ENCODE data around the gene ABHD12. TPM values are rescaled to one million over a fixed set of nuclear protein-coding genes. Genes with fewer than 3 reads are reported as not detected.

Gene ABHD12
- total RNA-seq, 1 experiment from 2014 or later: 22.3 TPM

- DNase-seq (ENCODE audit: low spot score): no peak
- in situ Hi-C loops (cut with HindIII; ENCODE audit: low sequenced_read_pairs): loop anchor here (10.0 kb wide), 1 partner anchor 49 kb away; no protein-coding TSS in a partner anchor
Measured at GRCh38 chr20:25253606-25254275, 136.9 kb downstream of the ABHD12 start.

DNA sequence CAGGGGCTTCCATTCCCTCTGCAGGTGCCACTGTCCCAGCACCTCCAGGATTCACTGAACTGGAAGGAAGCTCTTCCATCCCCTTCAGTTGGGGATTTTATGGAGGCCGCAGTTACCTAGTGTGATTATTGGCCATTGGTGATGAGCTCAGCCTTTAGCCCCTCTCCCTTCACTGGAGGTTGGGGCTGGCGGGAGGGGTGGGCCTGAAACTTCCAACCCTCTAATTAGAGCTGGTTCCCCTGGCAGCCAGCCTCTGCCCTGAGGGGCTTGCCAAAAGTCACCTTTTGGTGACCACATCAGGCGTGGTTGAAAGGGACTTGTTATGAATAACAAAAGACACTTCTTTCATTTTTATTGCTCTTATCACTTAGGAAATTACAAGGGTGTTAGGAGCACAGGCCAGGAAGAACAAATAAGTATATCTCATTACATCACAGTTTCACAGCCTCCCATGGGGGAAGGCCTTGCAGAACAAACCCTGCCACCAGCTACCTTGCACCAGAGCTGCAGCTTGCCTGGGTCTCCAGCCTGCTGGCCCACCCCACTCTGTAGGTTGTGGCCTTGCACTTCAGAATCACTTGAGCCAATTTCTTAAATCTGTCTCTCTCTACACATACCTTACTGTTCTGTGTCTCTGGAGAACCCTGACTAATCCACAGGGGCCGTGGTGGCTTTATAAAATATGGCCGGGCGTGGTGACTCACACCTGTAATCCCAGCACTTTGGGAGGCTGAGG, 137.8 kb downstream of the ABHD12 start:
- in situ Hi-C loops (cut with HindIII; ENCODE audit: low sequenced_read_pairs): loop anchor here (10.0 kb wide), 1 partner anchor 48 kb away; no protein-coding TSS in a partner anchor
- no peak for DNase-seq (ENCODE audit: low spot score)

DNA sequence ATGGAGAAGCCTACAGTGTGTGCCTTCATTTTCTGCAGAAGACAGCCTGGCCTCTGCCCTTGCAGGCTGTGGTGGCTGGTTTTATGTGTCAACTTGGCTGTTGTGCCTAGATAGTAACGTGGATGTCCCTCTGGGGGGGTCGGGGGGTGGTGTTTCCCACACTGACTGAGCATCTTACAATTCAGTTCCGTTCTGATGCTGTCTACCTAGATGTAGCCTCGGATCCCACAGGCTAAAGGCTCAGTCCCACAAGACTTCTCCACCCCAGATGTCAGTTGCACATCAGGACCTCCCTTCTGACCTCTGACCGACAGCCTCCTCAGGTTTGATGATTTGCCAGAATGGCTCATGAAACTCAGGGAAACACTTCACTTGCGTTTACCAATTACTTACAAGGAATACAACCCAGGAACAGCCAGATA, 138.4 kb downstream of the ABHD12 start:
- no peak for DNase-seq (ENCODE audit: low spot score)
- in situ Hi-C loops (cut with HindIII; ENCODE audit: low sequenced_read_pairs): loop anchor here (10.0 kb wide), 1 partner anchor 47 kb away; no protein-coding TSS in a partner anchor

DNA sequence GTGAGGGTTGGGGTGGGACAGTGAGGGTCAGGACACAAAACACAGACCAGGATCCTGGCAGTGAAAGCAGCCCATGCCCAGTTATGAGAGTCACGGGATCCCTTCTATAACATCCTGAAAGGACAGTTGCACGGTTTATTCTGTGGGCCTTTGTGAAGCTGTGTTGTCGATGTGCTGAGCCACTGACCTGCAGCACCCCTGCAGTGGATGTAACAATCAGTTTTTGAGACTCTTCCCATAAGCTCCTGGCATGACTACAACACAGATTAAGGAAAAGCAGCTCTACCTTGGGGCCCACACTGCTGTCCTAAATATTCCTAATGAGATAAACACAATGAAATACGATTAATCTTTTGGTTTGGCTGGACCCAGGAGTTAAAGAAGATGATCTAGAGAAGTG, 139.1 kb downstream of the ABHD12 start:
- DNase-seq (ENCODE audit: low spot score): no peak
- in situ Hi-C loops (cut with HindIII; ENCODE audit: low sequenced_read_pairs): loop anchor here (10.0 kb wide), 1 partner anchor 47 kb away; no protein-coding TSS in a partner anchor

DNA sequence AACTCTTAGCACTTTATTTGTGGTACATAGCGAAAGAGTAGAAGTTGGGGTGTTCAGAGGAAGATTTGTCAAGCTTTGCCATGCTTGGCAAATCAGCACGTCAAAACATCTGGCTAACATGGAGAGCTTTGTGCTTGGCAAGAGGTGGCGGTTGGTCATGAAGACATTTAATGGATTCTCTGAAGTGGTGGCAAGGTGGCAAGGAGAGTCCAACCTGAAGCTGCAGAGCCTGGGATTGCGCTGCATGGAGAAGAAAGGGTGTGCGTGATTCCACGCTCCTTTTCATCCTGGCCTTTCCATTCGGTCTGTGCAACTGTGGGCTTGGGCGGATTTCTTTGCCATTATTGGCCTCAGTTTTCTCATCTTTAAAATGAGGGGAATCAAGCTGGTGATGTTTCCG, 139.6 kb downstream of the ABHD12 start:
- in situ Hi-C loops (cut with HindIII; ENCODE audit: low sequenced_read_pairs): loop anchor here (10.0 kb wide), 1 partner anchor 46 kb away; no protein-coding TSS in a partner anchor
- DNase-seq (ENCODE audit: low spot score): no peak

- peak; percentile 64 for DNase-seq (ENCODE audit: low spot score)
- in situ Hi-C loops (cut with HindIII; ENCODE audit: low sequenced_read_pairs): loop anchor here (10.0 kb wide), 1 partner anchor 46 kb away; no protein-coding TSS in a partner anchor
Measured at GRCh38 chr20:25250508-25250907, 140.1 kb downstream of the ABHD12 start.

Other genes starting within 250 kb of the ABHD12 start
- gene ENTPD6, start 195.1 kb downstream of the ABHD12 start, total RNA-seq (2014; rRNA removed; shearing (Covaris generic)): 68.3 and 71.3 TPM in 2 replicates
- 48.4 and 63.3 TPM in 2 replicates for gene PYGB, start 142.8 kb downstream of the ABHD12 start, total RNA-seq (2014; rRNA removed; shearing (Covaris generic))
- gene GINS1, start 16.8 kb upstream of the ABHD12 start, total RNA-seq (2014; rRNA removed; shearing (Covaris generic)): 25.2 and 40.0 TPM in 2 replicates
- gene NINL, start 194.7 kb upstream of the ABHD12 start, total RNA-seq (2014; rRNA removed; shearing (Covaris generic)): 16.5 and 20.8 TPM in 2 replicates
- 5.8 and 6.6 TPM in 2 replicates for gene NANP, start 233.2 kb upstream of the ABHD12 start, total RNA-seq (2014; rRNA removed; shearing (Covaris generic))